GM10248 (cell line): ENCODE results near the gene ATP9B.
A peak's percentile ranks its signal among the peaks of the same experiment; 100 is the strongest.

ENCODE experiments used
- CTCF ChIA-PET: fragments of 300-600 bp; sonication (Branson Sonifier 250); formaldehyde crosslinking; extraction: SDS; loops from one replicate; lab custom pipeline; 2021; ENCODE audit warnings: antibody characterized with exemption; lab: Yijun Ruan, JAX
- POLR2A ChIA-PET: fragments of 350-650 bp; sonication (Branson Sonifier 250); formaldehyde crosslinking; extraction: SDS; loops from one replicate; lab custom pipeline; 2020; ENCODE audit warnings: antibody characterized with exemption; lab: Yijun Ruan, JAX
- DNase-seq: peaks from one replicate; pipeline ENCODE4 v3.0.0; 2012; ENCODE audit errors: extremely low spot score
- CTCF ChIP-seq: IDR thresholded peaks from 2 replicates; pipeline ENCODE4 v1.5.1; 2012; ENCODE audit warnings: mild to moderate bottlenecking, low read depth; ENCODE audit errors: extremely low read depth, missing control alignments, control extremely low read depth

ATP9B gene

GRCh38 chr18:79418236-79418635 lies 349.0 kb downstream of the ATP9B start:
- ChIA-PET POLR2A (no interaction called here), CTCF (interaction anchor here (1.0 kb wide), 1 partner anchor 25 kb away, joined by 3 read pairs; no protein-coding TSS in a partner anchor)
- no peak for TF ChIP-seq CTCF
- DNase-seq = no peak

- TF ChIP-seq CTCF = no peak
- ChIA-PET POLR2A (no interaction called here), CTCF (interaction anchor here (1.0 kb wide), 1 partner anchor 24 kb away, joined by 3 read pairs; no protein-coding TSS in a partner anchor)
- DNase-seq = no peak
Measured at GRCh38 chr18:79418642-79419041, 349.4 kb downstream of the ATP9B start.

GRCh38 chr18:79420033-79420745 lies 351.0 kb downstream of the ATP9B start:
- POLR2A ChIA-PET = no interaction called here
- TF ChIP-seq CTCF = no peak
- DNase-seq = no peak
- CTCF ChIA-PET = no interaction called here

GRCh38 chr18:79421275-79421857 lies 352.2 kb downstream of the ATP9B start:
- ChIA-PET CTCF (interaction anchor here (0.9 to 1.3 kb wide), 4 partner anchors 10 to 32 kb away, joined by 3 read pairs; no protein-coding TSS in a partner anchor), POLR2A (interaction anchor here (0.6 kb wide), 1 partner anchor 43 kb away, joined by 3 read pairs; no protein-coding TSS in a partner anchor)
- no peak for TF ChIP-seq CTCF
- no peak for DNase-seq

GRCh38 chr18:79422022-79422782 lies 353.0 kb downstream of the ATP9B start:
- ChIA-PET CTCF (interaction anchor here (0.9 to 1.3 kb wide), 5 partner anchors 9 to 41 kb away, joined by 3 to 4 read pairs (median 3); no protein-coding TSS in a partner anchor), POLR2A (interaction anchor here (0.6 kb wide), 2 partner anchors 36 to 42 kb away, joined by 3 to 6 read pairs; no protein-coding TSS in a partner anchor)
- peak; percentile 53 for DNase-seq
- no peak for TF ChIP-seq CTCF

GRCh38 chr18:79422783-79423165 lies 353.6 kb downstream of the ATP9B start:
- POLR2A ChIA-PET = interaction anchor here (0.6 kb wide), 1 partner anchor 37 kb away, joined by 6 read pairs; no protein-coding TSS in a partner anchor
- CTCF ChIA-PET = interaction anchor here (1.0 to 1.3 kb wide), 2 partner anchors 8 to 41 kb away, joined by 3 to 4 read pairs; no protein-coding TSS in a partner anchor
- TF ChIP-seq CTCF = no peak

More at GRCh38 chr18:79422783-79423165, 353.6 kb downstream of the ATP9B start:
- no peak for DNase-seq
